HCEC 1CT (cell line): ENCODE measurements around the gene ART3.
A peak's percentile ranks its signal among the peaks of the same experiment; 100 is the strongest.
"Not testable (repeated sequence)": the region's sequence is repeated elsewhere in the genome, so short reads cannot be mapped to it uniquely, and the experiment has no call there.

Experiments
- DNase-seq: peaks from one replicate; pipeline ENCODE4 v3.0.0-alpha.2; 2017

Gene ART3

GRCh38 chr4:76074468-76074867, at the start of gene ART3:
TSS of gene ART3 (plus strand) at chr4:76074709. CDS start at chr4:76075890, 1,181 bp downstream.
- DNase-seq: no peak

DNA sequence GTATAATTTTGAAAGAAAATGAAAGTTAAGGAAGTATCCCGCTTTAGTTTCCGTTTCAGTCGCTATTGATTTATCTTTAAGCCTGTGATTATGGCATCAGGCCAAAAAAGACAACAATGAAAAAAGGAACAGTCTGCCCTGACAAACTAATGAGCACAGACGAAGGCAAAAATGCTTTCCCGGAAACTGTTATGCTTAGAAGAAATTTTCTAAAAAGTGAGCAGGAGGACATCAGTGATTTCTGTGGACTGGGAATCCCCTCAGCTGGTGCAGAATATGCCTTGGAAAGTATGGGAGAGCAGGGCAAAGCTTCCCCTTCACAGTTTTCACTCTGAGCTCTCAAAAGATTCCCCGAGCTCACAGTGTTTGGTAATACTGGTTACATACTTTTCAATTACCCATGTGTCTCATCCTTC, 46.2 kb upstream of the ART3 start:
- no peak for DNase-seq

GRCh38 chr4:76029300-76029699, 45.2 kb upstream of the ART3 start:
- no peak for DNase-seq

DNA sequence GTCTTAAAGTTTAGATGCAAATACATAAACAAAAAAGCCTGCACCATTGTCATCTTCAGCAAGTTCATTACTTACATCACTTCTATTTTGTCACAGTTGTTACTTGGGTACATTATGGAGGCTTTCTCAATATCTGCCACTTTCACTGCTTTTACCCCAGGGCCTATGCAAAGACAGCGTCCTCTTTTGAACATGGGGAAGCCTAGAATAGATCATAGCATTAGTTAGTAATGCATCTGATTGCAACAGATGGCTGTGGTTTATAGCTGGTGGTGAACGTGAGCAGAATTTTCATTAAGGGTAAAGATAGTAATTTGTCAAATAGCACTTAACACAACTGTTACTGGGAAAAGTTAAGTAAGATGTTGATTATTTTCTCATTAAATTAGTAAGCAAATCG, 39.4 kb upstream of the ART3 start:
- DNase-seq: no peak

GRCh38 chr4:76035799-76036380, 38.6 kb upstream of the ART3 start, which contains the start of gene CXCL11:
TSS of gene CXCL11 (minus strand) at chr4:76036070. CDS start at chr4:76035987, 83 bp downstream.
- DNase-seq: no peak

DNA sequence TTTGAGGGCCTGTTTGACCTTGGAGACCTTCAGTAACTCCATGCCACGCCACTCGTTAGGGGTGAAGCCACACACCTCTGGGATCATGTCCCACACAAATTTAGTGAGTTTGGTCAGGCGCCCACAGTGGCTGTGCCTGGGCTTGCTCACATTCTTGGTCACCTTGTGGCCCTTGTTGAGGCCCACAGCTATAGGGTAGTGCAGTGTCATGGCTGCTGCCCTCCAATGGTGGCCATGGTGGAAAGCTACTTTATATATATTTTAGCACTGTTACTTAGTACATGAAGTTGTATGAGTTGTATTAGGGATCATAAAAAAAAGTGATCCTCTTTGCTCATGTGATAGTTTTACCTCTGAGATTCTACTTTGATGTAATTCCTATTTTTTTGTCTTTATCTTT, 37.7 kb upstream of the ART3 start:
- no peak for DNase-seq

DNA sequence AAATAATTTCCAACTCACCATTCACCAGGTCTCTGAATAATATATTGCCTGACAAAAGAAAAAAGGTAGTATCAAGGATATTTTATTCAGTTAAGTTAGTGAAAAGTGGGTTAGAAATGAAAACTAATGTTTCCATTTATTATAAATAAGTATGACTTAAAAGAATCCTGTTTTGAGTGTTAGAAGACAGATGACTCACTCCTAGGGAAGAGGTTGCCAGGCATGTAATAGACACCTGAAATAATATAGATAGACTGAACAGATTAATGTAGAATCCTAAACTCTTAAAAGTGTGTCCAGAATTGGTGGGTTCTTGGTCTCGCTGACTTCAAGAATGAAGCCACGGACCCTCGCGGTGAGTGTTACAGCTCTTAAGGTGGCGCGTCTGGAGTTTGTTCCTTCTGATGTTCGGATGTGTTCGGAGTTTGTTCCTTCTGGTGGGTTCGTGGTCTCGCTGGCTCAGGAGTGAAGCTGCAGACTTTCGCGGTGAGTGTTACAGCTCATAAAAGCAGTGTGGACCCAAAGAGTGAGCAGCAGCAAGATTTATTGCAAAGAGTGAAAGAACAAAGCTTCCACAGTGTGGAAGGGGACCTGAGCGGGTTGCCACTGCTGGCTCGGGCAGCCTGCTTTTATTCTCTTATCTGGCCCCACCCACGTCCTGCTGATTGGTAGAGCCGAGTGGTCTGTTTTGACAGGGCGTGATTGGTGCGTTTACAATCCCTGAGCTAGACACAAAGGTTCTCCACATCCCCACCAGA, 32.1 kb upstream of the ART3 start:
- not testable (repeated sequence) for DNase-seq

GRCh38 chr4:76043306-76043705, 31.2 kb upstream of the ART3 start:
- not testable (repeated sequence) for DNase-seq

DNA sequence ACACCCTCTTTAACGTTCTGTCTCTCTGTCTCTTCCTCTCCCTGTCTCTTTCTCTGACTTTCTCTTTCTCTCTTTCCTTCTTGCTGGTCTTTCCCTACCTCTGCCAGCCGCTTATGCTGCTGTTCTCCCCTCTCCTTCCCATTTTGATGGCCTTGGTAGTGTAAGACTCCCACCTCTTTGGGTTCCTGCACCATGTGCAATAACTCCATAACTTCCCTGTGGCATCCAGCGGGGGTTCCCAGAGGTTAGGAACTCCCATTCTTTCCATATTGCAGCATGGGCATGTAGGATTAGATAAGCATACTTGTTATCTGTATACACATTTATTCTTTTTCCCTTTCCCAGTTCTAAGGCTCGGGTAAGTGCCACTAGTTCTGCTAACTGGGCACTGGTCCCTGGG, 29.8 kb upstream of the ART3 start:
- not testable (repeated sequence) for DNase-seq

DNA sequence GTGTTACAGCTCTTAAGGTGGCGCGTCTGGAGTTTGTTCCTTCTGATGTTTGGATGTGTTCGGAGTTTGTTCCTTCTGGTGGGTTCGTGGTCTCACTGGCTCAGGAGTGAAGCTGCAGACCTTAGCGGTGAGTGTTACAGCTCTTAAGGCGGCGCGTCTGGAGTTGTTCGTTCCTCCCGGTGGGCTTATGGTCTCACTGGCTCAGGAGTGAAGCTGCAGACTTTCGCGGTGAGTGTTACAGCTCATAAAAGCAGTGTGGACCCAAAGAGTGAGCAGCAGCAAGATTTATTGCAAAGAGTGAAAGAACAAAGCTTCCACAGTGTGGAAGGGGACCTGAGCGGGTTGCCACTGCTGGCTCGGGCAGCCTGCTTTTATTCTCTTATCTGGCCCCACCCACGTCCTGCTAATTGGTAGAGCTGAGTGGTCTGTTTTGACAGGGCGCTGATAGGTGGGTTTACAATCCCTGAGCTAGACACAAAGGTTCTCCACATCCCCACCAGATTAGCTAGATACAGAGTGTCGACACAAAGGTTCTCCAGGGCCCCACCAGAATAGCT, 24.6 kb upstream of the ART3 start:
- not testable (repeated sequence) for DNase-seq

GRCh38 chr4:76050560-76051050, 23.9 kb upstream of the ART3 start:
- DNase-seq: not testable (repeated sequence)

DNA sequence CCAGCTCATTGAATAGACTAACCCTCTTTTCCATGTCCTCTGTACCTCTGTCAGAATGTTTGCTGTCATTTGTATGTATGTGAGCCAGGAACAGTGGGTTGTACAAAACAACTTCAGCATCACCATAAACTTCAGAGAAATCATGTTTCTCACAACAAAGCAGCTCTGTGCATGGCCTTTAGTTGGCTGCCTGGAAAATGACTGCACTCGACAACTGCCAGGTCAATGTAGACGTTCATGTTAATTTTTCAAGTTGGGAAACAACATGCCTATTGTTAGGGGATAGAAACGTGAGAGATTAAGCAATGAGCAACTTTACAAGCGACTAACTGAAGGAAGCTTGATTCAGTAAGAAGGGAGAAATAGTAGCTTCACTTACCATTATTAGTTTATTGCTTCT, 20.8 kb upstream of the ART3 start:
- DNase-seq: no peak

GRCh38 chr4:76055016-76055415, 19.5 kb upstream of the ART3 start:
- no peak for DNase-seq

DNA sequence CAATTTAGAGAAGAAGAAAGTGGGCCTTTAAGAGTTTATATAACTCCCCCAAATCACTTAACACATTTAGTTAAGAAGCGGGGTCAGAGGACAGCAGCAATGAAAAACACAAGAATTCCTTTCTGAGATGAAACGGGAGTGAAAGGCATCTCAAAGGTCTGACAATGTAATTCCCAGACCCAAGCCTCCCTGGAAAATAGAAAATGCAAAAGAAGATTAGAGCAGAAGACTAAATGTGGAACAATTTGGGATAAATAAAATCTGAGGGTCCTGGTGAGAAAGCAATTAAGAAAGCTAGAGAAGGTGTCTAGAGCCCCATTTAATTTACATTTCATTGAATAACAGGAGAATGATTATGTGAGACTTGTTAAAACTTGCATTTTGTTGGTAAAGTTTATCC, 19.1 kb upstream of the ART3 start:
- no peak for DNase-seq

DNA sequence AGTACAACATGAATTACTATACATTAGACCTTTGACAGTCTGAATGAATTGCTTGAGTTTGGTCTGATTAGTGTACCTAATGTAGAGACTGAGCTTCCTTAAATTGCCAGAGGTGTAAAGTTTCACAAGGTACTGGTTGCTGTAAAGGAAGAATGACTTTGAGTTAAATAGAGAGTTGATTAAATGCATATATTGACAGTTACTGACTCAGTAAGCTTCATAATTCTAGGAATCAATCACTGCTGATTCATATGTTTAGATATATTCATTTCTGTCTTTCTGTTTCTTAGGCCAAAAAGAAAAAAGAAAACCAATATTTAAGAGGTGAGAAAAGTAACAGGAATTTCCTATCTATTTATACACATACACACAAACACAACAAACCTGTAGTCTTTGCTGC, 16.2 kb upstream of the ART3 start:
- DNase-seq: no peak

DNA sequence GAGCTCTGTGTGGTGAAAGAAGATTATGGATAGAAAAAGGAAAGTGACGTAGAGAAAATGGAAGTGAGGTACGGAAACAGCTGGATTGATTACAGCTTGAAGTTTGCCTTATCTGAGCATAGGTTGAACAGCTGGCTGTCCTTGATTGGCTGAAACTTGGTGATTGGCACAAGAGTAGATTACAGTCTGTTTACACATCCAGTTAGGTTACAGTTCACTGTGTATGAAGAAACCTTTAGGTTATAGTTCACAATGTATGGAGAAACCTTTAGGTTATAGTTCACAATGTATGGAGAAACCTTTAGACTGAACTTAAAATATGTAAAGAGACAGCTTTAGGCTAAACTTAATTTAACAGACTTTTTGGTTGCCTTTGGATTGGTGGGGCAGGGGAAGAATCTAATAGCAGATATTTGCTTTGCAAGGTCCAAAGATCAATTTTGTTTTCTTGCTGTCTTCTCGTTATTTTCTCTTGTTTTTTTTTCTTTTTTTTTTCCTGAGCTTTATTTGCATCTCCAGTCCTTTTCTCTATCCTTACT, 15.6 kb upstream of the ART3 start:
- DNase-seq: no peak

DNA sequence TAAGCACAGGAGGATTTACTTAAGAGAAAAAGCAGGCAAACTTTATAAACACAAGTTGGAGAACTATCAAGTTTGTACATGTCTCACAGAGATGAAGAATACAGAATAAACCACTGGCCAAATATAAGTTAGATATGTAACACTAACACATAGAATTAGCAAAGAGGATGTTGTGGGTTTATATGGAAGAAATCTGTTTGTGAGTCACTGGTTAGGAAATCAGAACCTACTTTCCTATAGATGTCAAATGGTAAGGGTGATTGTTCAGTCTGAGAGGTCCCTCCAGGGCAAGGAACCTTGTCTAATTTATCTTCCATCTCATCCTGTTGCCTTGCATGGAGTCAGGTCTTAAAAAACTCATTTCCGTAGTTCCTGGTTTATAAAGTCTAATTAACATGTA, 14.8 kb upstream of the ART3 start:
- peak; percentile 18 for DNase-seq

- DNase-seq: no peak
Measured at GRCh38 chr4:76060506-76060905, 14.0 kb upstream of the ART3 start.

- DNase-seq: no peak
Measured at GRCh38 chr4:76061421-76061820, 13.1 kb upstream of the ART3 start.

GRCh38 chr4:76061982-76062381, 12.5 kb upstream of the ART3 start:
- DNase-seq: no peak

DNA sequence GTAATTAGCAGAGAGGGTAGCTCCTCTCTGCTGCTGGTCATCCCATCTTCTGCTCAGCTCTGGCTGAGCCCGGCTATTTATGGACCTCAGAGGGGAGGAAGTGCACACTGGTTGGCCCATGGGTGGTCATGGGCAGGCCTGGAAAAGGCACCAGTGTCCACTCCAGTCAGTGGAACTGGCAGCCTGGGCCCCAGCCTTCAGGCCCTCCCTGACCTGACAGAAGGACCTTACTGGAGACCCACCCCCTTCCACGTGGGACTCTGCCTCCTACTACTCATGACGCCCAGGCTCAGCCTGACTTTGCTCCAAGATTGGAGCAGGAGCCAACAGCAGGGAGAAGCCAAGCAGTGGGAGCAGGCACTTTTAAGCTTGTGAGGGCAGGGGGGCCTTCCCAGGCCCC, 8.0 kb upstream of the ART3 start:
- no peak for DNase-seq

GRCh38 chr4:76067652-76068286, 6.7 kb upstream of the ART3 start:
- DNase-seq: peak; percentile 28

GRCh38 chr4:76072760-76073159, 1.7 kb upstream of the ART3 start:
- DNase-seq: no peak
